ENCODE measurements around the gene DNAH8.
A peak's percentile ranks its signal among the peaks of the same experiment; 100 is the strongest.

The DNAH8 gene

GRCh38 chr6:38943964-38944363, 228.9 kb downstream of the DNAH8 start:
- in situ Hi-C loops (cut with HindIII; ENCODE audit: low pct_ligation_motif_present, low sequenced_read_pairs) = no loop called here
- Histone ChIP-seq H3K36me3 (replicated peaks) (no peaks in the 10 kb centered on the region), H3K27me3 (replicated peaks) (no peaks in the 10 kb centered on the region), H3K27ac (no peak overlapping the region), H3K4me3 (ENCODE audit: low read depth, low read length) (no peak overlapping the region)
- DNase-seq = no peak
- TF ChIP-seq CTCF (IDR thresholded peaks at IDR 0.05; ENCODE audit: low read depth, low read length, missing control alignments) = peak; percentile 4

DNA sequence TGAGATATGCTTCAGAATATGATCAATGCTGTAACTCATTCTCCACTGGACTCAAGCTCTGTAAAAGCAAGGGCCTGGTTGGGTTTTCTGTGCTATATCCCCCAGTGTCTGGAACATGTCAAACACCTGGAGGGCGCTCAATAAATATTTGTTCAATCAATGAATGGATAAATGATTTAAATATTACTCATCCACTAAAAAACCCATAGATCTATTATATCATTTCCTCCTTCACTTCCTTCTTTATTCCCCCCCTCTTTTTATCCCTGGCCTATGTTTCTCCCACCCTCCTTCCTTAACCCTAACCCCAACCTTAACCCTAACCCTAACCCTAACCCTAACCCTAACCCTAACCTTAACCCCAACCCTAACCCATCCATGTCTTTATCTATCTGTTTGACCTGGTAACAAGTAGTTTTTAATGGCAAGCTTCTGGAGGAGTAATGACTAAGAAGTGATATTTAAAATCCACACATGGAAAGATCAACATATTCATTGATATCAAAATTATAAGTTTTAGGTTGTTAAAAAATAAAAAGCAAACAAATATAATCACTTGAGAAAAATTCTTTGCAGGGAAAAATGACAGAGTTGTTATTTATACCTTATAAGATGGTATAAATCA, 229.7 kb downstream of the DNAH8 start:
- Histone ChIP-seq H3K36me3 (replicated peaks) (no peaks in the 10 kb centered on the region), H3K4me3 (ENCODE audit: low read depth, low read length) (no peak overlapping the region), H3K27me3 (replicated peaks) (no peaks in the 10 kb centered on the region), H3K27ac (no peak overlapping the region)
- in situ Hi-C loops (cut with HindIII; ENCODE audit: low pct_ligation_motif_present, low sequenced_read_pairs) = no loop called here
- no peak for TF ChIP-seq CTCF (IDR thresholded peaks at IDR 0.05; ENCODE audit: low read depth, low read length, missing control alignments)
- DNase-seq = no peak

- Histone ChIP-seq H3K27ac (no peak overlapping the region), H3K36me3 (replicated peaks) (no peaks in the 10 kb centered on the region), H3K27me3 (replicated peaks) (no peaks in the 10 kb centered on the region), H3K4me3 (ENCODE audit: low read depth, low read length) (no peak overlapping the region)
- TF ChIP-seq CTCF (IDR thresholded peaks at IDR 0.05; ENCODE audit: low read depth, low read length, missing control alignments) = no peak
- DNase-seq = no peak
- in situ Hi-C loops (cut with HindIII; ENCODE audit: low pct_ligation_motif_present, low sequenced_read_pairs) = no loop called here
These were observed 240.8 kb downstream of the DNAH8 start for GRCh38 chr6:38955861-38956260.

DNA sequence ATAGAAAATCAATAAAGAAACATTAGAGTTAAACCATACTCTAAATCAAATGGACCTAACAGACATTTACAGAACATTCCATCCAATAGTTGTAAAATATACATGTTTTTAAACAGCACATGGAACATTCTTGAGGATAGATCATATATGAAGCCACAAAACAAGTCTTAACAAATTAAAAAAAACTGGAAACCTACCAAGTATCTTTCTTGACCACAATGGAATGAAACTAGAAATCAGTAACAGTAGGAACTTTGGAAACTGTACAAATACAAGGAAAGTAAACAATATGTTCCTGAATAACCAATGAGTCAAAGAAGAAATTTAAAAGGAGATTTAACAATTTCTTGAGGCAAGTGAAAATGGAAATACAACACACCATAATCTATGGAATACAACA, 242.3 kb downstream of the DNAH8 start:
- no peaks in the 10 kb centered on the region for H3K27me3 ChIP-seq (replicated peaks)
- in situ Hi-C loops (cut with HindIII; ENCODE audit: low pct_ligation_motif_present, low sequenced_read_pairs) = no loop called here
- H3K36me3 ChIP-seq (replicated peaks) = no peaks in the 10 kb centered on the region
- no peak for DNase-seq
- no peak overlapping the region for H3K27ac ChIP-seq
- TF ChIP-seq CTCF (IDR thresholded peaks at IDR 0.05; ENCODE audit: low read depth, low read length, missing control alignments) = no peak
- no peak overlapping the region for H3K4me3 ChIP-seq (ENCODE audit: low read depth, low read length)

DNA sequence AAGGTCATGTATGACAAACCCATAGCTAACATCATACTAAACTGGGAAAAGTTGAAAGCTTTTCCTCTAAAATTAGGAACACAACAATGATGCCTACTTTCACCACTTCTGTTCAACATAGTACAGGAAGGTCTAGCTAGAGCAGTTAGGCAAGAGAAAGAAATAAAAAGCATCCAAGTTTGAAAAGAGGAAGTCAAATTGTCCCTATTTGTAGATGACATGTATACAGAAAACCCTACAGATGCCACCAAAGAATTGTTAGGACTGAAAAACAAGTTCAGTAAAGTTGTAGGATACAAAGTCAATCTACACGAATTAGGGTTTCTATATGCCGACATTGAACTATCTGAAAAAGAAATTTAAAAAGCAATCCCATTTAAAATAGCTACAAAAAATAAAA, 244.0 kb downstream of the DNAH8 start:
- Histone ChIP-seq H3K27ac (no peak overlapping the region), H3K36me3 (replicated peaks) (no peaks in the 10 kb centered on the region), H3K4me3 (ENCODE audit: low read depth, low read length) (no peak overlapping the region), H3K27me3 (replicated peaks) (no peaks in the 10 kb centered on the region)
- in situ Hi-C loops (cut with HindIII; ENCODE audit: low pct_ligation_motif_present, low sequenced_read_pairs) = no loop called here
- no peak for TF ChIP-seq CTCF (IDR thresholded peaks at IDR 0.05; ENCODE audit: low read depth, low read length, missing control alignments)
- DNase-seq = no peak

GRCh38 chr6:38968702-38969149, 253.6 kb downstream of the DNAH8 start:
- no peak for TF ChIP-seq CTCF (IDR thresholded peaks at IDR 0.05; ENCODE audit: low read depth, low read length, missing control alignments)
- H3K4me3 ChIP-seq (ENCODE audit: low read depth, low read length) = no peak overlapping the region
- no peak for DNase-seq
- H3K27me3 ChIP-seq (replicated peaks) = peaks cover 6% of the 10 kb centered on the region
- in situ Hi-C loops (cut with HindIII; ENCODE audit: low pct_ligation_motif_present, low sequenced_read_pairs) = no loop called here
- no peaks in the 10 kb centered on the region for H3K36me3 ChIP-seq (replicated peaks)
- H3K27ac ChIP-seq = no peak overlapping the region

Measured in brain microvascular endothelial cell (primary cell).